GM10266 (cell line): ENCODE measurements around the gene COPS6.

Experiments used
- DNase-seq: peaks from one replicate; pipeline ENCODE4 v3.0.0; 2012; ENCODE audit errors: extremely low spot score
- CTCF ChIP-seq: IDR thresholded peaks from 2 replicates; pipeline ENCODE4 v1.5.1; 2012; ENCODE audit warnings: mild to moderate bottlenecking, low read depth; ENCODE audit not compliant: control insufficient read depth, insufficient read depth; ENCODE audit errors: missing control alignments

COPS6 gene

DNA sequence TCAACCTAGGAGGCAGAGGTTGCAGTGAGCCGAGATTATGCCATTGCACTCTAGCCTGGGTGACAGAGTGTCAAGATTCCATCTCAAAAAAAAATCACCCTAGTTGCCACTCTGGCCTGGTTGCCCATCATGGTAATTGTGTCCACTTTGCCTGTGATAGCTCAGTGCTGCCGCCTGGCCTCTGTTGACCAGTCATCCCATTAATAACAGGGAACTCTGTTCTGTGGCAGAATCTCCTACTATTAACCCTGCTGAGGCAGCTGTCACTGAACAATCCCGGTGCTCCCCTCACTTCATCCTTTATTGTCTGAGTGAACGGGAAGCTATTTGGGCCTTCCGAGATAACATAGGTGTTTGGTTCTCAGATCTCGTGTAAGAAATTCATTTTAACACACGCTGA, 21.8 kb upstream of the COPS6 start:
- DNase-seq: no peak
- no peak for TF ChIP-seq CTCF

- TF ChIP-seq CTCF: no peak
- DNase-seq: no peak
These were observed 18.8 kb upstream of the COPS6 start for GRCh38 chr7:100069991-100070390.

- DNase-seq: no peak
- TF ChIP-seq CTCF: no peak
These were observed 17.6 kb upstream of the COPS6 start for GRCh38 chr7:100071018-100071723.

DNA sequence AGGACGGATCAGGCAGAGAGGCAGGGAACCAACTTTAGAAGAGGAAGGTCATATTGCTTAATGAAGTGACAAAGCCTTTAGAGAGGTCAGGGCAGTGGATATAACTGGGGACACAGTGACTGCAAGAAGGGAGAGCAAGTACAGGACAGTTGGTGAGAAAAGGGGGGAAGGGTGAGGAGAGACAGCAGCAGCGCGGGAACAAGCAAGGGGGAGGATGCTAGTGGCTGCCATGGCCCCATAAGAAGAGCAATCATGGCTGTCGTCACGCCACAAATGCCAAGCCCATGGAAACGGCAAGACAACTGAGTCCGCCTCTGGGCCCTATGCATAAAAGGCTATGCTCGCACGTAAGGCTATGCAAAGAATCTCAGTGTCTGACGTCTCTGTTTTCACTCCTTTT, 16.3 kb upstream of the COPS6 start:
- DNase-seq: no peak
- TF ChIP-seq CTCF: no peak

DNA sequence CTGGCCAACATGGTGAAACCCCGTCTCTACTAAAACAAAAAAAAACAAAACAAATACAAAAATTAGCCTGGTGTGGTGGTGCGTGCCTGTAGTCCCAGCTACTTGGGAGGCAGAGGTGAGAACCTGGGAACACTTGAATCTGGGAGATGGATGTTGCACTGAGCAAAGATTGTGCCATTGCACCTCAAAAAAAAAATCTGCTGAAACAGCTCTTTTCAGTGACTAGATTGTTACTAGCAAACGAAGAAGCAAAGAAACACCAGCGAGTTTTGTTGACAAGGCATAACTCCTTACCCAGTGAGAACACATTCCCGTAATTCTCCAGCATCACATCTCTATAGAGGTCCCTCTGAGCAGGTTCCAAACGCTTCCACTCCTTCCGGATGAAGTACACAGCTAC, 13.9 kb upstream of the COPS6 start:
- TF ChIP-seq CTCF: no peak
- DNase-seq: no peak

GRCh38 chr7:100075418-100075817, 13.4 kb upstream of the COPS6 start:
- TF ChIP-seq CTCF: no peak
- no peak for DNase-seq

DNA sequence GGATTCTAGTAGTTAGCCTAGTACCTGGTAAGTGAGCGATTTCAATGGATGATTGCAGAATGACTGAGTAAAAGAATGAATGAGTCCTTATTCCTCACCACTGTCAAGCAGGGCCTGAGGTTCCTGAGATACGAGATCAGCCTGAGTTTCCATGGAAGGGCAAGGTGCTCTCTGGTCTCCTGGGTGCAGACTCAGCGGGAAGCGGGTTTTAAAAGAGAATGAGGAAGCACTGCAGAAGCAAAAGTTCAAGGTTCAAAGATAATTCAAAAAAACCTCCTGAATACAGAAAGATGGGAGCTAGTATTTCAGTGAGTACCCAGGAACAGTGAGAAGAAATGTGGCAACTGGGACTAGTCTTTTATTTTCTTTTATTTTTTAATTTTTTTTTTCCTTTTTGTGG, 11.6 kb upstream of the COPS6 start:
- DNase-seq: no peak
- TF ChIP-seq CTCF: no peak
